ENCODE results near the gene PEX11B.
A peak's percentile ranks its signal among the peaks of the same experiment; 100 is the strongest.

DNA sequence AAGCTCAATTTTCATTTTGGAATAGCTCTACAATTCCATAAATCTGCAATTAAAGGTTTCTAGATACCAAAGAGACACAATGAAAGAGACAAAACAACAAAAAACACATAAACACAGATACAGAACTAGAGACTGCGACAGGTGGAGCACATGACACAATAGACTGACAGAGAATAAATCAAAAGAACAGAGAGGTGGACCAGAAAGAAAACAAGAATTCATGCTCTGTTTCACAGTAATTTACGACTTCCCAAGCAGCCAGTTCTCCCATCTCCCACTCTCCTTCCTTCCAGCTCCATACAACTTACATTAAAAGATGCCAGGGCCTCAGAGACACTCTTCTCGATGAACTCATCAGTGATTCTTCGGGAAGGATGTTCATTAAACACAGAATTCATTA is 23.9 kb upstream of the PEX11B start:
- TF ChIP-seq ZNF266 (tag by site-specific recombination; IDR thresholded peaks at IDR 0.05; ENCODE audit: low read depth) (no peak), SCRT2 (tag by site-specific recombination; IDR thresholded peaks at IDR 0.05) (peak; percentile 94), PRDM10 (tag by site-specific recombination; IDR thresholded peaks at IDR 0.05) (no peak), ZNF704 (tag by site-specific recombination; IDR thresholded peaks at IDR 0.05) (no peak), CTCF (tag by site-specific recombination; IDR thresholded peaks at IDR 0.05) (no peak), SP2 (tag by site-specific recombination; IDR thresholded peaks at IDR 0.05) (0 out of 2 replicates have a peak, but pooled peaks have one; percentile 17), YY1 (tag by site-specific recombination; IDR thresholded peaks at IDR 0.05) (no peak), ZNF501 (tag by site-specific recombination; IDR thresholded peaks at IDR 0.05) (no peak), ZNF146 (tag by site-specific recombination; IDR thresholded peaks at IDR 0.05) (no peak), ZNF2 (tag by site-specific recombination; IDR thresholded peaks at IDR 0.05) (no peak), ATF2 (tag by site-specific recombination; IDR thresholded peaks at IDR 0.05; ENCODE audit: low read depth) (no peak), ZNF239 (tag by site-specific recombination; IDR thresholded peaks at IDR 0.05) (no peak), REST (tag by site-specific recombination; IDR thresholded peaks at IDR 0.05) (no peak)
- TF ChIP-seq, protein P1, sequence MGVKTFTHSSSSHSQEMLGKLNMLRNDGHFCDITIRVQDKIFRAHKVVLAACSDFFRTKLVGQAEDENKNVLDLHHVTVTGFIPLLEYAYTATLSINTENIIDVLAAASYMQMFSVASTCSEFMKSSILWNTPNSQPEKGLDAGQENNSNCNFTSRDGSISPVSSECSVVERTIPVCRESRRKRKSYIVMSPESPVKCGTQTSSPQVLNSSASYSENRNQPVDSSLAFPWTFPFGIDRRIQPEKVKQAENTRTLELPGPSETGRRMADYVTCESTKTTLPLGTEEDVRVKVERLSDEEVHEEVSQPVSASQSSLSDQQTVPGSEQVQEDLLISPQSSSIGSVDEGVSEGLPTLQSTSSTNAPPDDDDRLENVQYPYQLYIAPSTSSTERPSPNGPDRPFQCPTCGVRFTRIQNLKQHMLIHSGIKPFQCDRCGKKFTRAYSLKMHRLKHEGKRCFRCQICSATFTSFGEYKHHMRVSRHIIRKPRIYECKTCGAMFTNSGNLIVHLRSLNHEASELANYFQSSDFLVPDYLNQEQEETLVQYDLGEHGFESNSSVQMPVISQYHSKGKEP (tag by site-specific recombination; IDR thresholded peaks at IDR 0.05), result no peak

Measured in HEK293 (cell line).